A549 (cell line): ENCODE measurements around the gene PATJ. TPM values are rescaled to one million over a fixed set of nuclear protein-coding genes. Genes with fewer than 3 reads are reported as not detected.

Experiments used
- ATAC-seq, 2 experiments: fragments of 200-7000 bp in 1 of 2; fragments of >200 bp in 1 of 2; cut with Nextera tagmentation in 1 of 2; cut with Tn5 transposase in 1 of 2; 3 replicates each; pipeline versions ENCODE4 v1.8.0 to v1.9.1; 2018 to 2020; ENCODE audit warnings: mild to moderate bottlenecking in 1 of 2, moderate library complexity in 1 of 2
- CTCF ChIA-PET: fragments of 300-600 bp; sonication (Branson Sonifier 250); formaldehyde crosslinking; extraction: SDS; loops from one replicate; lab custom pipeline; 2021; ENCODE audit warnings: antibody characterized with exemption, inconsistent platforms; lab: Yijun Ruan, JAX
- POLR2A ChIA-PET: fragments of 350-600 bp; formaldehyde crosslinking; extraction: SDS; loops from one replicate; lab custom pipeline; 2021; ENCODE audit warnings: antibody characterized with exemption, inconsistent platforms; lab: Yijun Ruan, JAX
- DNase-seq, 2 experiments: peaks; one replicate each; pipeline versions ENCODE4 v3.0.0 to v3.0.0-alpha.2; 2011 to 2016; ENCODE audit warnings: low read depth in 1 of 2, low spot score in 1 of 2
- FAIRE-seq: peaks from 2 replicates; lab custom pipeline; 2011; peaks lifted over from hg19 to GRCh38; lab: Jason Lieb, UNC
- H3K27ac ChIP-seq, 2 experiments: fragments of >200 bp; sonication (Bioruptor Twin); formaldehyde crosslinking; 3 replicates each; pipeline ENCODE4 v1.5.1; 2016 to 2017
- H3K4me1 ChIP-seq: fragments of >200 bp; sonication (Bioruptor Twin); formaldehyde crosslinking; 3 replicates; pipeline ENCODE4 v1.6.1; 2016
- H3K4me2 ChIP-seq: fragments of >200 bp; sonication (Bioruptor Twin); formaldehyde crosslinking; 3 replicates; pipeline ENCODE4 v1.6.1; 2016
- H3K4me3 ChIP-seq: fragments of >200 bp; sonication (Bioruptor Twin); formaldehyde crosslinking; 3 replicates; pipeline ENCODE4 v1.5.1; 2016
- H3K9me3 ChIP-seq: fragments of >200 bp; sonication (Bioruptor Twin); formaldehyde crosslinking; 3 replicates; pipeline ENCODE4 v1.6.1; 2016
- BHLHE40 ChIP-seq: IDR thresholded peaks from 2 replicates; pipeline ENCODE4 v1.6.1; 2012; ENCODE audit warnings: low read depth, low read length, inconsistent platforms
- CBX2 ChIP-seq: fragments of 200-600 bp; sonication (generic); IDR thresholded peaks from 2 replicates; pipeline ENCODE4 v1.6.1; 2016; ENCODE audit warnings: low read depth, mild to moderate bottlenecking, borderline replicate concordance
- CBX8 ChIP-seq: fragments of 200-600 bp; sonication (generic); IDR thresholded peaks from 2 replicates; pipeline ENCODE4 v1.6.1; 2016
- CEBPB ChIP-seq, 2 experiments: fragments of >200 bp in 1 of 2; sonication (Bioruptor Twin) in 1 of 2; formaldehyde crosslinking in 1 of 2; IDR thresholded peaks; 2 replicates each; pipeline ENCODE4 v1.6.1; 2012 to 2016
- CHD2 ChIP-seq: fragments of 150-350 bp; IDR thresholded peaks from 2 replicates; pipeline ENCODE4 v1.6.1; 2014; ENCODE audit warnings: low read length; ENCODE audit not compliant: partially characterized antibody
- CHD4 ChIP-seq: fragments of 200-600 bp; sonication (generic); IDR thresholded peaks from 2 replicates; pipeline ENCODE4 v1.6.1; 2016; ENCODE audit warnings: antibody characterized with exemption, mild to moderate bottlenecking, borderline replicate concordance
- FOSB ChIP-seq: fragments of 250-450 bp; sonication (Bioruptor Pico); IDR thresholded peaks from 2 replicates; pipeline ENCODE4 v1.5.0; 2020; ENCODE audit warnings: mild to moderate bottlenecking, moderate library complexity
- FOSL2 ChIP-seq, 2 experiments: fragments of 450-650 bp in 1 of 2; fragments of >200 bp in 1 of 2; sonication (Bioruptor Twin) in 1 of 2; formaldehyde crosslinking; IDR thresholded peaks; 2 replicates each; pipeline versions ENCODE4 v1.5.0 to v1.6.1; 2016 to 2020; ENCODE audit warnings: mild to moderate bottlenecking in 1 of 2, moderate library complexity in 1 of 2
- HMGXB4 ChIP-seq: fragments of 250-450 bp; sonication (Bioruptor Pico); IDR thresholded peaks from 2 replicates; pipeline ENCODE4 v1.5.0; 2021; ENCODE audit warnings: mild to moderate bottlenecking, moderate library complexity, borderline replicate concordance
- HOXB13 ChIP-seq: fragments of 250-450 bp; sonication (Bioruptor Pico); IDR thresholded peaks from 2 replicates; pipeline ENCODE4 v1.5.0; 2020; ENCODE audit warnings: low read depth, mild to moderate bottlenecking, moderate library complexity
- HOXB5 ChIP-seq: fragments of 250-450 bp; sonication (Bioruptor Pico); IDR thresholded peaks from 2 replicates; pipeline ENCODE4 v1.5.0; 2020; ENCODE audit warnings: mild to moderate bottlenecking, moderate library complexity
- JUN ChIP-seq, 2 experiments: fragments of >200 bp; sonication (Bioruptor Twin); formaldehyde crosslinking; IDR thresholded peaks; 2 replicates in 1 of 2; 3 replicates in 1 of 2; pipeline ENCODE4 v1.6.1; 2016 to 2017
- JUNB ChIP-seq: fragments of >200 bp; sonication (Bioruptor Twin); formaldehyde crosslinking; IDR thresholded peaks from 2 replicates; pipeline ENCODE4 v1.6.1; 2016
- KDM5A ChIP-seq: fragments of 200-600 bp; sonication (generic); IDR thresholded peaks from 2 replicates; pipeline ENCODE4 v1.6.1; 2016; ENCODE audit warnings: antibody characterized with exemption, mild to moderate bottlenecking
- MAFK ChIP-seq: fragments of 450-650 bp; IDR thresholded peaks from 2 replicates; pipeline ENCODE4 v1.6.1; 2014; ENCODE audit not compliant: partially characterized antibody
- MAZ ChIP-seq: fragments of 150-350 bp; IDR thresholded peaks from 2 replicates; pipeline ENCODE4 v1.6.1; 2014; ENCODE audit warnings: antibody characterized with exemption, low read depth, low read length, borderline replicate concordance
- MYC ChIP-seq: IDR thresholded peaks from 2 replicates; pipeline ENCODE4 v1.6.1; 2012; ENCODE audit warnings: mild to moderate bottlenecking, inconsistent platforms, low read length, improper control_type of control experiment, borderline replicate concordance
- NFE2L2 ChIP-seq: fragments of 150-350 bp; conservative IDR thresholded peaks from 2 replicates; pipeline ENCODE4 v1.6.1; 2014; ENCODE audit warnings: low read length
- NR3C1 ChIP-seq: fragments of >200 bp; sonication (Bioruptor Twin); formaldehyde crosslinking; IDR thresholded peaks from 3 replicates; pipeline ENCODE4 v1.6.1; 2017
- POLR2A ChIP-seq: IDR thresholded peaks from 2 replicates; pipeline ENCODE4 v1.6.1; 2012; ENCODE audit warnings: mild to moderate bottlenecking, low read length
- POLR2AphosphoS2 ChIP-seq: conservative IDR thresholded peaks from 2 replicates; pipeline ENCODE4 v1.6.1; 2012; ENCODE audit warnings: low read length, improper control_type of control experiment, inconsistent platforms
- RAD21 ChIP-seq, 2 experiments: fragments of >200 bp in 1 of 2; sonication (Bioruptor Twin) in 1 of 2; formaldehyde crosslinking in 1 of 2; IDR thresholded peaks in 1 of 2; conservative IDR thresholded peaks in 1 of 2; 2 replicates in 1 of 2; 3 replicates in 1 of 2; pipeline ENCODE4 v1.6.1; 2012 to 2018; ENCODE audit warnings: inconsistent platforms in 1 of 2
- RARB ChIP-seq: fragments of 250-450 bp; sonication (Bioruptor Pico); IDR thresholded peaks from 2 replicates; pipeline ENCODE4 v1.8.0; 2021; ENCODE audit warnings: mild to moderate bottlenecking, moderate library complexity
- RNF2 ChIP-seq: fragments of 200-600 bp; sonication (generic); IDR thresholded peaks from 2 replicates; pipeline ENCODE4 v1.6.1; 2016; ENCODE audit warnings: low read depth, mild to moderate bottlenecking, antibody characterized with exemption, moderate library complexity, borderline replicate concordance
- SMC3 ChIP-seq: fragments of >200 bp; sonication (Bioruptor Twin); formaldehyde crosslinking; IDR thresholded peaks from 3 replicates; pipeline ENCODE4 v1.6.1; 2018; ENCODE audit warnings: inconsistent platforms
- TP53 ChIP-seq: fragments of 250-450 bp; sonication (Bioruptor Pico); IDR thresholded peaks from 2 replicates; pipeline ENCODE4 v1.5.0; 2021; ENCODE audit warnings: mild to moderate bottlenecking, moderate library complexity
- USF2 ChIP-seq: fragments of 450-650 bp; IDR thresholded peaks from 2 replicates; pipeline ENCODE4 v1.6.1; 2014; ENCODE audit warnings: antibody characterized with exemption
- ZFP36 ChIP-seq: fragments of 450-650 bp; IDR thresholded peaks from 2 replicates; pipeline ENCODE4 v1.6.1; 2014; ENCODE audit warnings: borderline replicate concordance; ENCODE audit not compliant: partially characterized antibody
- WGBS: methylation state at CpG from one replicate; pipeline ENCODE4 v1.1.6; 2017; ENCODE audit errors: missing lambda C conversion rate; 5-methylcytosine and 5-hydroxymethylcytosine counted together
- polyA plus RNA-seq, 4 experiments: library from polyadenylated mRNA; depleted of rRNA in 3 of 4; stranded (reverse); fragments of >200 nt; fragmentation: RNase III in 1 of 4; extraction: RNeasy Plus Mini Kit Qiagen cat#74134 plus additional on column Dnase treatment in 1 of 4; gene quantifications; 2 replicates in 3 of 4; 3 replicates in 1 of 4; pipeline ENCODE4 v1.2.3, GENCODE V29; 2011 to 2017
- TF ChIP-seq, protein P1 (sequence below): fragments of >200 bp; sonication (Bioruptor Twin); formaldehyde crosslinking; IDR thresholded peaks from 2 replicates; pipeline ENCODE4 v1.6.1; 2016

PATJ gene
- polyA plus RNA-seq, 2 of the 4 experiments (the other 2 are of a cell fraction), result 6.0 to 14.7 TPM

- no peak for TF ChIP-seq FOSB
- peak; percentile 28 to 61; a peak in 4 of 5 replicates for TF ChIP-seq RAD21 (conservative IDR thresholded peaks at IDR 0.05 in 1 of 2, IDR thresholded peaks at IDR 0.05 in 1 of 2)
- 0 out of 3 replicates have a peak, but pooled peaks have one; percentile 13 for TF ChIP-seq SMC3
Observed at GRCh38 chr1:62131093-62131725, 388.9 kb downstream of the PATJ start (continued).

- CTCF ChIA-PET, result no interaction called here
- no peak overlapping the region for H3K27ac ChIP-seq
- POLR2A ChIA-PET, result no interaction called here
- no peaks in the 10 kb centered on the region for H3K4me1 ChIP-seq
- FAIRE-seq (no peak), DNase-seq (no peak), ATAC-seq (no peak)
- 69% methylated on average over 3 of the region's 3 CpGs for WGBS
- H3K4me3 ChIP-seq, result no peak overlapping the region
- no peak overlapping the region for H3K4me2 ChIP-seq
- H3K9me3 ChIP-seq, result no peaks in the 10 kb centered on the region
- TF ChIP-seq POLR2A (no peak), NFE2L2 (no peak), CBX2 (no peak), JUNB (no peak), KDM5A (no peak), MAZ (no peak), RNF2 (no peak), RAD21 (conservative IDR thresholded peaks at IDR 0.05 in 1 of 2, IDR thresholded peaks at IDR 0.05 in 1 of 2) (no peak), BHLHE40 (no peak), MAFK (no peak), FOSB (no peak), CHD4 (no peak), CEBPB (IDR thresholded peaks at IDR 0.05) (no peak), RARB (CRISPR knock-in tag) (no peak), TP53 (CRISPR knock-in tag) (no peak), MYC (no peak), HOXB5 (CRISPR knock-in tag) (no peak)
- TF ChIP-seq, protein P1, sequence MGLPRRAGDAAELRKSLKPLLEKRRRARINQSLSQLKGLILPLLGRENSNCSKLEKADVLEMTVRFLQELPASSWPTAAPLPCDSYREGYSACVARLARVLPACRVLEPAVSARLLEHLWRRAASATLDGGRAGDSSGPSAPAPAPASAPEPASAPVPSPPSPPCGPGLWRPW, result no peak
- TF ChIP-seq, all 56 proteins: peak for 0
Observed at GRCh38 chr1:62138029-62138428, 395.7 kb downstream of the PATJ start.

GRCh38 chr1:62139410-62139809 is 397.1 kb downstream of the PATJ start:
- H3K27ac ChIP-seq, result no peak overlapping the region
- TF ChIP-seq BHLHE40, result no peak
- TF ChIP-seq, all 56 proteins: peak for 0
- 100% methylated on average over 1 of the region's 1 CpG for WGBS
- H3K4me1 ChIP-seq, result no peaks in the 10 kb centered on the region
- FAIRE-seq, result no peak
- H3K4me3 ChIP-seq, result no peak overlapping the region
- H3K4me2 ChIP-seq, result no peak overlapping the region
- no peak for DNase-seq
- CTCF ChIA-PET, result interaction anchor here (1.2 to 1.7 kb wide), 4 partner anchors 8 to 268 kb away, joined by 3 to 11 read pairs (median 4); no protein-coding TSS in a partner anchor
- ATAC-seq, result no peak
- POLR2A ChIA-PET, result interaction anchor here (0.7 kb wide), 1 partner anchor 298 kb away, joined by 3 read pairs; the partner anchor contains the start of gene USP1
- H3K9me3 ChIP-seq, result no peaks in the 10 kb centered on the region

GRCh38 chr1:62140666-62141065 is 398.4 kb downstream of the PATJ start:
- 81% methylated on average over 3 of the region's 4 CpGs for WGBS
- Histone ChIP-seq H3K4me2 (no peak overlapping the region), H3K27ac (no peak overlapping the region), H3K9me3 (no peaks in the 10 kb centered on the region), H3K4me1 (no peaks in the 10 kb centered on the region), H3K4me3 (no peak overlapping the region)
- DNase-seq (no peak), FAIRE-seq (no peak), ATAC-seq (no peak)
- POLR2A ChIA-PET, result no interaction called here
- no peak for TF ChIP-seq FOSB
- no peak for TF ChIP-seq HOXB13 (CRISPR knock-in tag)
- TF ChIP-seq JUN (IDR thresholded peaks at IDR 0.05), result no peak
- no peak for TF ChIP-seq HMGXB4 (CRISPR knock-in tag)
- no peak for TF ChIP-seq NR3C1
- no peak for TF ChIP-seq ZFP36
- no peak for TF ChIP-seq FOSL2 (IDR thresholded peaks at IDR 0.05)
- no peak for TF ChIP-seq FOSL2 (CRISPR knock-in tag; IDR thresholded peaks at IDR 0.05)
- TF ChIP-seq MAFK, result no peak
- TF ChIP-seq HOXB5 (CRISPR knock-in tag), result no peak
- no peak for TF ChIP-seq CBX8
- no peak for TF ChIP-seq USF2
- TF ChIP-seq JUNB, result no peak
- TF ChIP-seq CHD2, result no peak
- no peak for TF ChIP-seq POLR2AphosphoS2
- TF ChIP-seq RNF2, result no peak
- CTCF ChIA-PET, result interaction anchor here (1.6 kb wide), 1 partner anchor 9 kb away, joined by 11 read pairs; no protein-coding TSS in a partner anchor
